HFF-Myc (cell line): ENCODE results near the gene PTPRJ.

Experiments
- DNase-seq: peaks from one replicate; pipeline ENCODE4 v3.0.0-alpha.2; 2011; ENCODE audit warnings: low read depth; ENCODE audit errors: extremely low read depth
- H3K4me3 ChIP-seq: replicated peaks from 2 replicates; pipeline ENCODE4 v1.5.1; 2011; ENCODE audit warnings: low read depth, mild to moderate bottlenecking, control low read depth, low read length
- CTCF ChIP-seq: IDR thresholded peaks from 2 replicates; pipeline ENCODE4 v1.5.1; 2012; ENCODE audit warnings: mild to moderate bottlenecking, low read depth, low read length, control low read depth; ENCODE audit errors: missing control alignments

PTPRJ gene

GRCh38 chr11:47997063-47998053, 17.0 kb downstream of the PTPRJ start:
- H3K4me3 ChIP-seq = no peak overlapping the region
- TF ChIP-seq CTCF = no peak
- DNase-seq = no peak

- H3K4me3 ChIP-seq = no peak overlapping the region
- no peak for TF ChIP-seq CTCF
- no peak for DNase-seq
Observed at GRCh38 chr11:47998345-47998732, 18.0 kb downstream of the PTPRJ start.

- no peak for DNase-seq
- H3K4me3 ChIP-seq = no peak overlapping the region
- TF ChIP-seq CTCF = no peak
Observed at GRCh38 chr11:47998733-47999359, 18.5 kb downstream of the PTPRJ start.

- TF ChIP-seq CTCF = no peak
- DNase-seq = no peak
- no peak overlapping the region for H3K4me3 ChIP-seq
Observed at GRCh38 chr11:48000432-48000831, 20.1 kb downstream of the PTPRJ start.

- DNase-seq = no peak
- TF ChIP-seq CTCF = no peak
- no peak overlapping the region for H3K4me3 ChIP-seq
Observed at GRCh38 chr11:48001438-48002021, 21.2 kb downstream of the PTPRJ start.

- TF ChIP-seq CTCF = no peak
- no peak overlapping the region for H3K4me3 ChIP-seq
- DNase-seq = no peak
Observed at GRCh38 chr11:48002561-48002960, 22.2 kb downstream of the PTPRJ start.
